ENCODE data around the gene NCL. TPM values are rescaled to one million over a fixed set of nuclear protein-coding genes. Genes with fewer than 3 reads are reported as not detected.

NCL gene
- total and polyA plus RNA-seq, 2 of the 13 experiments (the other 11 are each of a cell fraction or from before 2014, with no cell fraction given) = 105 to 779 TPM

GRCh38 chr2:231418820-231419640 is 45.3 kb downstream of the NCL start (continued):
- TF ChIP-seq ZNF292 (CRISPR knock-in tag; IDR thresholded peaks at IDR 0.05; ENCODE audit: borderline replicate concordance, low read depth) = peak; percentile 95
- no peak for TF ChIP-seq FOXO1 (CRISPR knock-in tag; IDR thresholded peaks at IDR 0.05)
- TF ChIP-seq ZBTB3 (CRISPR knock-in tag; IDR thresholded peaks at IDR 0.05; ENCODE audit: borderline replicate concordance, low read depth) = no peak
- peak; percentile 80; the same call in 1 of the 2 replicates for TF ChIP-seq ZHX1 (CRISPR knock-in tag; IDR thresholded peaks at IDR 0.05; ENCODE audit: low read depth)
- no peak for TF ChIP-seq ZNF562 (CRISPR knock-in tag; IDR thresholded peaks at IDR 0.05; ENCODE audit: borderline replicate concordance)
- no peak for TF ChIP-seq NCOA2 (CRISPR knock-in tag; IDR thresholded peaks at IDR 0.05)
- no peak for TF ChIP-seq ZFP36 (IDR thresholded peaks at IDR 0.05; ENCODE audit: borderline replicate concordance, low read depth, low read length, partially characterized antibody)
- peak; percentile 93 for TF ChIP-seq ZBTB7B (CRISPR knock-in tag; IDR thresholded peaks at IDR 0.05)
- no peak for TF ChIP-seq SATB2 (CRISPR knock-in tag; IDR thresholded peaks at IDR 0.05)
- no peak for TF ChIP-seq ETV5 (CRISPR knock-in tag; IDR thresholded peaks at IDR 0.05; ENCODE audit: borderline replicate concordance)
- TF ChIP-seq, protein P1, sequence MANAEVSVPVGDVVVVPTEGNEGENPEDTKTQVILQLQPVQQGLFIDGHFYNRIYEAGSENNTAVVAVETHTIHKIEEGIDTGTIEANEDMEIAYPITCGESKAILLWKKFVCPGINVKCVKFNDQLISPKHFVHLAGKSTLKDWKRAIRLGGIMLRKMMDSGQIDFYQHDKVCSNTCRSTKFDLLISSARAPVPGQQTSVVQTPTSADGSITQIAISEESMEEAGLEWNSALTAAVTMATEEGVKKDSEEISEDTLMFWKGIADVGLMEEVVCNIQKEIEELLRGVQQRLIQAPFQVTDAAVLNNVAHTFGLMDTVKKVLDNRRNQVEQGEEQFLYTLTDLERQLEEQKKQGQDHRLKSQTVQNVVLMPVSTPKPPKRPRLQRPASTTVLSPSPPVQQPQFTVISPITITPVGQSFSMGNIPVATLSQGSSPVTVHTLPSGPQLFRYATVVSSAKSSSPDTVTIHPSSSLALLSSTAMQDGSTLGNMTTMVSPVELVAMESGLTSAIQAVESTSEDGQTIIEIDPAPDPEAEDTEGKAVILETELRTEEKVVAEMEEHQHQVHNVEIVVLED (CRISPR knock-in tag; IDR thresholded peaks at IDR 0.05; ENCODE audit: borderline replicate concordance) = peak; percentile 42; the same call in 1 of the 2 replicates
- TF ChIP-seq ZNF180 (CRISPR knock-in tag; IDR thresholded peaks at IDR 0.05; ENCODE audit: borderline replicate concordance, low read depth) = no peak
- TF ChIP-seq, protein P2, sequence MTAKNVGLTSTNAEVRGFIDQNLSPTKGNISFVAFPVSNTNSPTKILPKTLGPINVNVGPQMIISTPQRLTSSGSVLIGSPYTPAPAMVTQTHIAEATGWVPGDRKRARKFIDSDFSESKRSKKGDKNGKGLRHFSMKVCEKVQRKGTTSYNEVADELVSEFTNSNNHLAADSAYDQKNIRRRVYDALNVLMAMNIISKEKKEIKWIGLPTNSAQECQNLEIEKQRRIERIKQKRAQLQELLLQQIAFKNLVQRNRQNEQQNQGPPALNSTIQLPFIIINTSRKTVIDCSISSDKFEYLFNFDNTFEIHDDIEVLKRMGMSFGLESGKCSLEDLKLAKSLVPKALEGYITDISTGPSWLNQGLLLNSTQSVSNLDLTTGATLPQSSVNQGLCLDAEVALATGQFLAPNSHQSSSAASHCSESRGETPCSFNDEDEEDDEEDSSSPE (CRISPR knock-in tag; IDR thresholded peaks at IDR 0.05) = peak; percentile 82
- TF ChIP-seq, protein P3, sequence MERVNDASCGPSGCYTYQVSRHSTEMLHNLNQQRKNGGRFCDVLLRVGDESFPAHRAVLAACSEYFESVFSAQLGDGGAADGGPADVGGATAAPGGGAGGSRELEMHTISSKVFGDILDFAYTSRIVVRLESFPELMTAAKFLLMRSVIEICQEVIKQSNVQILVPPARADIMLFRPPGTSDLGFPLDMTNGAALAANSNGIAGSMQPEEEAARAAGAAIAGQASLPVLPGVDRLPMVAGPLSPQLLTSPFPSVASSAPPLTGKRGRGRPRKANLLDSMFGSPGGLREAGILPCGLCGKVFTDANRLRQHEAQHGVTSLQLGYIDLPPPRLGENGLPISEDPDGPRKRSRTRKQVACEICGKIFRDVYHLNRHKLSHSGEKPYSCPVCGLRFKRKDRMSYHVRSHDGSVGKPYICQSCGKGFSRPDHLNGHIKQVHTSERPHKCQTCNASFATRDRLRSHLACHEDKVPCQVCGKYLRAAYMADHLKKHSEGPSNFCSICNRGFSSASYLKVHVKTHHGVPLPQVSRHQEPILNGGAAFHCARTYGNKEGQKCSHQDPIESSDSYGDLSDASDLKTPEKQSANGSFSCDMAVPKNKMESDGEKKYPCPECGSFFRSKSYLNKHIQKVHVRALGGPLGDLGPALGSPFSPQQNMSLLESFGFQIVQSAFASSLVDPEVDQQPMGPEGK (CRISPR knock-in tag; IDR thresholded peaks at IDR 0.05) = no peak
- 0 out of 2 replicates have a peak, but pooled peaks have one; percentile 32 for TF ChIP-seq ZNF609 (CRISPR knock-in tag; IDR thresholded peaks at IDR 0.05; ENCODE audit: borderline replicate concordance)

Measured in HepG2 (cell line).